HG03378 (cell line): Measurements from ENCODE around the gene IRX3.
"Not testable (repeated sequence)": the region's sequence is repeated elsewhere in the genome, so short reads cannot be mapped to it uniquely, and the experiment has no call there.

Source experiments
- ATAC-seq: cut with Tn5 transposase; IDR thresholded peaks from one replicate; pipeline ENCODE4 v1.9.1; 2021; ENCODE audit warnings: mild to moderate bottlenecking, moderate library complexity; ENCODE audit not compliant: unreplicated experiment

The IRX3 gene

GRCh38 chr16:54280751-54281150 lies 5.8 kb downstream of the IRX3 start:
- no peak for ATAC-seq

- no peak for ATAC-seq
These were observed 8.5 kb downstream of the IRX3 start for GRCh38 chr16:54277845-54278703.

- ATAC-seq = no peak
These were observed 10.6 kb downstream of the IRX3 start for GRCh38 chr16:54275956-54276355.

DNA sequence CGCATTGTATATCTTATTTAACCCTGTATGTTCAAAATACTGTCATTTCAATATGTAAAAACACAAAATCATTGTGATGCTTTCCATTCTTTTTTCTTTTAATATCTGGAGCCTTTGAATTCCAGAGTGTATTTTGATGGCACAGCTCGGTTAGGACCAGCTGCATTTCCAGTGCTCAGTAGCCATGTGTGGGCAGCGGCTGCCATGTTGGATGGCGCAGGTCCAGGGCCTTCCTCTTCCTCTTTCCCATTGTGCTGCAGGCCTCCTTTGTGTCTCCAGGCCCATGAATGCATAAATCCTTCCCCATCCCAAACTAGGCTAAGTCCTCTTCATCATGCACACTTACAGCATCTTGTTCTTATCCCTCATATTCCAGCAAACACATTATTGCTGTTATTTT lies 13.0 kb downstream of the IRX3 start:
- ATAC-seq = no peak

DNA sequence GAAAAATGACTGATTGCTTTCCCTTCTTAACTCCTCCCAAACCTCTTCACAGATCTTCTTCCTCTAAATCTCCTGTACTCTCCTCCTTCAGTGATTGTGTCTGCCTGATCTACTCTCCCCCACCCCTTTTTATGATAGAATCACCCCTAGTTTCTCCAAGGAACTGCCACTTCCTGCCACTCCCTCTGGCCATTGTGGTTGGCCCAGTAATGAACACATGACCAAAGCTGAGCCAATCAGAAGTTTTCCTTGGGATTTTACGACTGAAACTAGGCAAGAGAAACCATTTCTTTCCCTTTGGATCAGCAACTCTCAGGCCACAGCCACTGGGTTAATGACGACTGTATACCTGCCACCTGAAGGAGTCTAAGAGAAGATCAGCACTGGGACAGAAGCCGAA lies 15.9 kb downstream of the IRX3 start:
- no peak for ATAC-seq

DNA sequence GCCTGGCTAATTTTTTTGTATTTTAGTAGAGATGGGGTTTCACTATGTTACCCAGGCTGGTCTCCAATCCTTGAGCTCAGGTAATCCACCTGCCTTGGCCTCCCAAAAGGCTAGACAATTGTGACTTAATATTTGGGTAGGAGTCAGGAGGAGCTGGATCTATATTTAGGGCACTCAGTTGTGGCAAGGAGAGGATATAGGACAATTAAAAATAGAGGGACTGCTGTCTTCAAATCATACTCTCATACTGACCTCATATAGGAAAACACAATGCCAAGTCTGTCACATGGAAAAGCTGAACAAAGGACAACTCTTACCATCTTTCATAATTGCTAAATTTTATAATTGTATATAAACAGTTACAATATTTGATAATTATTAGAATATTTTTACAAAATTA lies 17.1 kb downstream of the IRX3 start:
- no peak for ATAC-seq

DNA sequence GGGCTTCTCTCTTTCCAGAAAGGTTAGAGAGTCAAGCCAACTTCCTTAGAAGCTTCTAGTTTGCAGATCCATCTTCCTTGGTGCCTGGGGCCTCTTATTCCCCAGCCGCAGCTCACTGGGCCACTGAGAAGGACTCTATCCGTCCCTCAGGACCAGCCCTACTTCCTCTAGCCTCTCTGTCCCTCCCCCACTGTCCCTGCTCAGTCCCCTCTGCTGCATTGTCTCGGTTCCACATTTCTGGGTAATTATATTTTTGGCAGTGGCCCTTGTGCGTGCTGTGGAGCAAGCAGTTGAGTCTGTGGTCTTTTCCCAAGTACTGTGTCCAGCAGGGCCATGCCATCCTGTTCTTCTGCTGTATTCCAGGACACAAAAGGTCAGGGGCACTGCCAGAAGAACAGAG lies 17.8 kb downstream of the IRX3 start:
- no peak for ATAC-seq

- ATAC-seq = no peak
These were observed 18.2 kb downstream of the IRX3 start for GRCh38 chr16:54268340-54268739.

DNA sequence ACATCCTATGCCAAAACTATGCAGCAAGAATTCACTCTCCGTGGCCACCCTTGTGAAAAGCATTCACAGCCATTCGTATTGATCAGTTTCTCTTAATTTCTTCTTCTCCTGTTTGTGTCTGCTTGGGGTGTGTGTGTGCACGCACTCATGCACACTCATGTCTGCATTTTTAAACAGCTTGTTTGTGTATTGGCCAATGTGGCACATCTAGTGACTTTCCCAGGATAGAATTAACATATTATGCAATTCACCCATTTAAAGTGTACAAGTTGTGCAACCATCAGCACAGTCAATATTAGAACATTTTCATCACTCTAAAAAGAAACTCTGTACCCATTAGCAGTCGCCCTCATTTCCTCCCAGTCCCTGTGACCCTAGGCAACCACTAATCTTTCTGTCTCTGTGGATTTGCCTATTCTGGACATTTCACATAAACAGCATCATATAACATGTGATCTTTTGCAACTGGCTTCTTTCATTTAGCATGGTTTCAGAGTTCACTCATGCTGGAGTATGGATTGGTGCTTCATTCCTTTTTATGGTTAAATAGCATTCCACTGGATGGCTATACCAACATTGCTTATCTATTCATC lies 20.1 kb downstream of the IRX3 start:
- no peak for ATAC-seq

DNA sequence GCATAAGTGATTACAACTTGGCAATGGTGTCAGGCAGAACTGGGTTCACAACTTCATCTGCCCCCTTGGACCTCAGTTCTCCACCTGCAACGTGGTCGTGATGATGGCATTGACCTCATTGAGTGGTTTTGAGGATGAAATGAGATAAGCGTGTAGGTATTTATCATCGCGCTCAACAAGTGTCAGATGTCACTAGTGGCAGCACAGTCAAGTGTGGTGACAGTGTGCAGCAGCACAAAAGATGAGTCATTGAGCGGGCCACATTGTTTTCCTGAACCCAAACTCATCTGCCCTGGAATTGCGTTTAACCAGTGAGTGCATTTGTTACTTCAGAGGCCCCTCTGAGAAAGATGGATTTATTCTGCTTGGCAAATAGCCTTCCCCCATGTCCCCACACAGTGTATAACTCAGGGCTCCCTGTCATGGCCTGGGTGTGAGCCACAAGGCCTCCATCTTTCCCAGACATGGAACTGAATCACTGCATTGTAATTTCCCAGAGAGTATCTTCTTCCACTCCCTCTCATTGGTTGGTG lies 20.9 kb downstream of the IRX3 start:
- ATAC-seq = no peak

- ATAC-seq = no peak
These were observed 33.5 kb downstream of the IRX3 start for GRCh38 chr16:54253118-54253517.

DNA sequence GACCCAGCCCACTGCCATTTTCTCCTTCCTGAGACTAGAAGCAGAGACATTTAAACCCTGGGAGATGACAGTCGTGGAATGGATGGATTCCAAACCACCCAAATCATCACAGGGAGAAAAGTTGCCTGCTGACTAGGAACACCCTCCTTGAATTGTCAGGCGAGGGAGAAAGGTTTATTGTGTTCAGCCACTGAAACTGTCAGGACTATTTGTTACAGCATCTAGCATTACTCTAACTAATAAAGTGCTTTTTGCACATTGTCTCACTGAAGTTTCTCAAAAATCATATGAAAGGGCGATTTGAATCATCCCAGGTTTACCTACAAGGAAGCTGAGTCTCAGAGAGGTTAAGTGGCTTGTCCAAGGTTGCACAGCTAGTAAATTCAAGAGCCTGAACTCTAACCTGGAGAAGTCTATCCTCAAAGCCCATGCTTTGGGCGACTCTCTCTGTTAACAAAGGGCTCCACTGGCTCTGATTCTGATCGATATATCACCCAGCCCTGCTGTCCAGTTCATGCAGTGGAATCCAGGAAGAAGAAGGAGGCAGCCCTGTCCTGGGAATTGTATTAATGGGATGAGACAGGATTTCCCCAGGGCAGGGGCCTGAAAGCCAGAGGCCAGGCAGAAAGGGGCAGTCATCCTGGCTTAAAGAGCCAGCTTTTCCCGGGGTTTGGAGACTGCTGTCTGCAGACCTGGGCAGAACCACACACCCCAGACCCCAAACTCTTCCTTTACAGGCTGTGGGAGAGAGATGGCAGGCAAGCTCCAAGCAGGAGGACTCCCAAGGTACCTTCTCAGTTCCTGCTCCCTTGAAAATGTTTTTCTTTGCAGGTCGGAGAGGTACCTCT lies 37.5 kb downstream of the IRX3 start:
- ATAC-seq = no peak

- ATAC-seq = not testable (repeated sequence)
These were observed 38.9 kb downstream of the IRX3 start for GRCh38 chr16:54247705-54248104.

DNA sequence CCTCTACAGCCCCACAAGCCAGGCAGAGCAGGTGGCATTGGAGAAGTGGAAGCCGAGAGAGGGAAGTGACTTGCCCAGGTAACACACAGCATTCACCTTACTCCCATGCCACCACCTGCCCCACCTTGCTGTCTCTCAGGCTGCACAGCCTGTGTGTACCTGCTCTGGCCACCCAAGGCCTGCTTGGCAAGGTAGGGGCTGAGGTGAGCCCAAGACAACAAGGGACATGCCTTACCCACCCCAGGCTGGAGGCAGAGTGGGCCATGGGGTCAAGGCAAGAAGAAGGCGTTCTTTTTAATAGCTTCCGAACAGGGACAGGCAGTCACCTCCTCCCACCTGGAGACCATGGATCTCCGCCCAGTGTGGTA lies 40.1 kb downstream of the IRX3 start:
- ATAC-seq = no peak

- no peak for ATAC-seq
These were observed 40.7 kb downstream of the IRX3 start for GRCh38 chr16:54245788-54246453.

DNA sequence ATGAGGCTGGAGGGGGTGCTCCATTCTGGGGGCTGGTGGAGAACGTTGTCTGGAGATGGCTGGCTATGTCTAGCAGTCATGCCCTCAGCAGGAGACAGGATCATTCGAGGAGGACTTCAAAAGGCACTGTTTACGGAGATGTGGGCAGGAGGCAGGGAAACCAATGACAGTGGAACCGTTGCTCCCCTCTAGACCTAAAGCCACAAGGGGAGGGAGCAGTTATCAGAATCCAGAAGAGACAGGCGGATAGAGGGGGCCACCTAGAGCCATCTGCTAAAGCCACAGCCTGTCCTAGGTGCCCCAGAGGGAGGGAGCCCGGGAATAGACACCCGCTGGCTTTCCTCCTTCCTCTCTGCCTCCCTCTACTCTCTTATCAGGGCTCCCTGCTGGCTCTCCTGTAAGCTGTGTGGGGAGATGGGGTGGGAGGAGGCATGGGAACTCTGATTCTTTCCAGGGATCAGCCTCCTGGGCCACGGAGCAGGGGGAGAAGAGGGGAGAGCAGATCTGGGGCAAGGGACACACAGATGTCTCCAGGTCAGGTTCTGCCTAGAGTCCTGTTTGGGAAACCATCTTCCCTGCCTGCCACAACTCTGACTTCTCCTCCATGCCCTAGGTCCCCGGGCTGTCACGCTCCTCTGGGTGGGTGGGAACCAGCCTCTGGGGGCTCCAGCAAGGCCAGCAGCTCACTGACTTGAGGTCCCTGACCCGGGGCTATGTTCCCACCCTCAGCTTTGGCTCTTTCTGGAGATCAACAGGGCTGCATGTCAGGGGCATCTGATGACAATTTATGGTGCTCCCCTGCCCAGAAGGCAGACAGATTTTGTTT lies 42.3 kb downstream of the IRX3 start:
- ATAC-seq = no peak

DNA sequence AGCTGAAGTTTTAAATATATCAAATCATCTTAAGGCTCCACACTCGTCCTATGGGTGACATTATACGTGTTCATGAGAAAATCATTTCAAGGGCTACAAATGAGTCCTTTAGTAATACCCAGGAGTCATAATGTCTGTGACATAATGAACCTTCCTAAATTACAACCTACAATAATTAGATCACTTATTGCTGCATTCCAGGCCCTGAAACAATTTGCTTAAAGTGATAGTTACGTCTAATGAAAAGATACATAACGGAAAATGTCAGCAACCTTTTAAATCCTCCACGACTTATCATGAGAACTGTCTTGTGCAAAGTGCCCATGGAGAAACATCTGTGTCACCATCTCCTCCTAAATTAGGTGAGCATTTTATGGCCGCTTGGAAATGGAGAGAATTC lies 43.4 kb downstream of the IRX3 start:
- no peak for ATAC-seq

GRCh38 chr16:54242199-54242598 lies 44.4 kb downstream of the IRX3 start:
- ATAC-seq = no peak

DNA sequence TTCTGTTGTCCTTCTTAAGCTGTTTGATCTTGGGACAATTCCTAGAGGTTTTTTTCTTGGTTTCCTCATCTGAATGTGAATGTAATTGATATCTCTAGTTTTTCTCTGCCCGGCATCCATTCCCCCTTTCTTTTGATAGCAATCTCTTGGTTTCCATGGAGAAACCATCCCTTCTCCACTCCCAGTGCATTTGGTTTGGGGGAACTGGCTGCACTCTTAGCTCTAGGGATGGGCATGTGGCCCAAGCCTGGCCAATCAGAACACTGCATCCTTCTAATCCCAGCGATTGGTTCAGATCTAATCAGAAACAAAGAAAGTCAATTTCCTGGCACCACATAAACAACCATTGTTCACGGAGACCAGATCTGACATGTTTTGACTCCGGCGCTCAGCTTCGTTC lies 45.1 kb downstream of the IRX3 start:
- ATAC-seq = no peak
